ENCODE measurements around the gene HSD17B11.

The HSD17B11 gene

GRCh38 chr4:87366521-87367162, 24.3 kb downstream of the HSD17B11 start:
- TF ChIP-seq CTCF (IDR thresholded peaks at IDR 0.05; ENCODE audit: low read depth, low read length, missing control alignments), result no peak
- H3K4me3 ChIP-seq (ENCODE audit: low read depth, low read length), result no peak overlapping the region
- no peak for DNase-seq (ENCODE audit: low read depth)

GRCh38 chr4:87365348-87365747, 25.6 kb downstream of the HSD17B11 start:
- no peak overlapping the region for H3K4me3 ChIP-seq (ENCODE audit: low read depth, low read length)
- no peak for TF ChIP-seq CTCF (IDR thresholded peaks at IDR 0.05; ENCODE audit: low read depth, low read length, missing control alignments)
- no peak for DNase-seq (ENCODE audit: low read depth)

GRCh38 chr4:87363552-87363951, 27.4 kb downstream of the HSD17B11 start:
- TF ChIP-seq CTCF (IDR thresholded peaks at IDR 0.05; ENCODE audit: low read depth, low read length, missing control alignments), result no peak
- no peak for DNase-seq (ENCODE audit: low read depth)
- no peak overlapping the region for H3K4me3 ChIP-seq (ENCODE audit: low read depth, low read length)

GRCh38 chr4:87360338-87360935, 30.6 kb downstream of the HSD17B11 start:
- no peak overlapping the region for H3K4me3 ChIP-seq (ENCODE audit: low read depth, low read length)
- no peak for DNase-seq (ENCODE audit: low read depth)
- no peak for TF ChIP-seq CTCF (IDR thresholded peaks at IDR 0.05; ENCODE audit: low read depth, low read length, missing control alignments)

GRCh38 chr4:87359258-87359657, 31.7 kb downstream of the HSD17B11 start:
- H3K4me3 ChIP-seq (ENCODE audit: low read depth, low read length), result no peak overlapping the region
- TF ChIP-seq CTCF (IDR thresholded peaks at IDR 0.05; ENCODE audit: low read depth, low read length, missing control alignments), result no peak
- no peak for DNase-seq (ENCODE audit: low read depth)

GRCh38 chr4:87356832-87357526, 34.0 kb downstream of the HSD17B11 start:
- DNase-seq (ENCODE audit: low read depth), result no peak
- TF ChIP-seq CTCF (IDR thresholded peaks at IDR 0.05; ENCODE audit: low read depth, low read length, missing control alignments), result no peak
- H3K4me3 ChIP-seq (ENCODE audit: low read depth, low read length), result no peak overlapping the region
